LHCN-M2 (cell line): Measurements from ENCODE around the gene CCT6B. TPM values are rescaled to one million over a fixed set of nuclear protein-coding genes. Genes with fewer than 3 reads are reported as not detected.
"Not testable (repeated sequence)": the region's sequence is repeated elsewhere in the genome, so short reads cannot be mapped to it uniquely, and the experiment has no call there.

ENCODE experiments used
- DNase-seq: peaks from one replicate; pipeline ENCODE4 v3.0.0-alpha.2; 2012; ENCODE audit warnings: low read depth
- polyA plus RNA-seq: library from polyadenylated mRNA; unstranded; fragments of >200 nt; gene quantifications from one replicate; pipeline ENCODE4 v1.2.1, GENCODE V29; 2012; ENCODE audit warnings: missing spikeins
- total RNA-seq: library from RNA; depleted of rRNA; stranded (reverse); fragments of >200 nt; gene quantifications from 2 replicates; pipeline ENCODE4 v1.2.3, GENCODE V29; 2014; rRNA removed

The CCT6B gene, protein sequence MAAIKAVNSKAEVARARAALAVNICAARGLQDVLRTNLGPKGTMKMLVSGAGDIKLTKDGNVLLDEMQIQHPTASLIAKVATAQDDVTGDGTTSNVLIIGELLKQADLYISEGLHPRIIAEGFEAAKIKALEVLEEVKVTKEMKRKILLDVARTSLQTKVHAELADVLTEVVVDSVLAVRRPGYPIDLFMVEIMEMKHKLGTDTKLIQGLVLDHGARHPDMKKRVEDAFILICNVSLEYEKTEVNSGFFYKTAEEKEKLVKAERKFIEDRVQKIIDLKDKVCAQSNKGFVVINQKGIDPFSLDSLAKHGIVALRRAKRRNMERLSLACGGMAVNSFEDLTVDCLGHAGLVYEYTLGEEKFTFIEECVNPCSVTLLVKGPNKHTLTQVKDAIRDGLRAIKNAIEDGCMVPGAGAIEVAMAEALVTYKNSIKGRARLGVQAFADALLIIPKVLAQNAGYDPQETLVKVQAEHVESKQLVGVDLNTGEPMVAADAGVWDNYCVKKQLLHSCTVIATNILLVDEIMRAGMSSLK
- 1.8 and 2.0 TPM in 2 replicates for total RNA-seq
- 1.7 TPM for polyA plus RNA-seq

DNA sequence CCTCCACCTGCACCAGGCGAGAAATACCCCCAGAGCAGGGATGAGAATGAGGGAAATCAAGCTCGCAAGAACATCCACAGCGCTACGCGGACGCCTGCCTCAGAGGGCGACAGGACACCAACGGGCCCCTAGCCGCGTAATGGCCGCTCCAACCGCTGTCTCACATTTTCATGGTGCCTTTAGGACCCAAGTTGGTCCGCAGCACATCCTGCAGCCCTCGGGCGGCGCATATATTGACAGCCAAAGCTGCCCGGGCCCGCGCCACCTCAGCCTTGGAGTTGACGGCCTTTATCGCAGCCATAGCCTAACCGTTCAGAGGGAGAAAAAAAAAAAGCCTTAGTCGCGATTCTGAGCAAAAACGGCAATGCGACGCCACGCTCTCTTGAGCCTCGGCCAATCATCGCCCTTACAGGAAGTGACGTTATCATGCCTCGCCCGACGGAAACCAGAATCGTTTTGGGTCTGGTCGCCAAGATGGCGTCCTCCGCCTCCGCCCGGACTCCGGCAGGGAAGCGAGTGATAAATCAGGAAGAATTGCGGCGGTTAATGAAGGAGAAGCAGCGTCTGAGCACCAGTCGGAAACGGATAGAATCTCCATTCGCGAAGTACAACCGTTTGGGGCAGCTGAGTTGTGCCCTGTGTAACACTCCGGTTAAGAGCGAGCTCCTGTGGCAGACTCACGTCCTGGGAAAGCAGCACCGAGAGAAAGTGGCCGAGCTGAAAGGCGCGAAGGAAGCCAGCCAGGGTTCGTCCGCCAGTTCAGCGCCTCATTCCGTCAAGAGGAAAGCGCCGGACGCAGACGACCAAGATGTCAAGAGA is at the start of gene CCT6B, which contains the start of gene ZNF830:
TSS of gene CCT6B (minus strand) at position 368 of the 819 bp plus-strand sequence. CDS start at position 301, 67 bp downstream.
TSS of gene ZNF830 (plus strand) at position 448 of the 819 bp plus-strand sequence. CDS start at position 475, 27 bp downstream.
- DNase-seq = peak; percentile 91

DNA sequence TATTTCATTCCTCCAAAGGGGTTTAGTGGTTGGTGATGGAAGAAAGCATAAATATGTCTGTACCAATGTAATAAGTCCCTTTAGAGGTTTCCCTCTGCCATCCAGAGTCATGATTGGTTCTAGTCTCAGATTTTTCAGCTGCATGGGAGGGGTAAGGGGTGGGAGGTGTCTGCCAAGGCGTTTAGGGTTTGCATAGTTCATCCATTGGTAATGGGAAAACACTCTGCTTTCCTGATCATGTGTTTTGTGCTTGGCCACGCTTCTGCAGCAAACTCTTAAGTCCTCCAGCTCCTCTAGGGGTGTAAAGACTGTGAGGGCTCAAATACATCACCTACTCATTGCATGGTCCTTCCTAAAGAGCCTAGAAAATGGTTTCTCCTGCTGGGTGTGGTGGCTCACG is 48.8 kb upstream of the CCT6B start:
- DNase-seq = no peak

DNA sequence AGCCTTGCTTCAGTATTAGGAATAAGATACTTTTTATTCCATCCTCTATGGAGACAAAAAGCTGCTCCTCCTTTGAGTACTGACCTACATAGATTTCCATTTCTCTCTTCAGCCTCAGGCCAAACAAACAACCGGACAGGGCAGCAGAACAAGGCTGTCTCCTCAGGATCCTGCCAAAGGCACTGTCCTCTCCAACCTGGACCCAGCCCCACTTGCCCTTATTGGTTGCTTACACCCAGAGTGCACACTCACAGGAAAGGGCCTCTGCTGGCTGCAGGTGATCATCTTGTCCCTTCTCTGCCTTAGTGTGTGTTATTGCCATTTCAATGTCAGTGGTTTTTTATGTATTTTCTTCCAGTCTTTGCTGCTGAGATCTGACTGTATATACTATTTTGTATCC is 45.7 kb upstream of the CCT6B start:
- no peak for DNase-seq

DNA sequence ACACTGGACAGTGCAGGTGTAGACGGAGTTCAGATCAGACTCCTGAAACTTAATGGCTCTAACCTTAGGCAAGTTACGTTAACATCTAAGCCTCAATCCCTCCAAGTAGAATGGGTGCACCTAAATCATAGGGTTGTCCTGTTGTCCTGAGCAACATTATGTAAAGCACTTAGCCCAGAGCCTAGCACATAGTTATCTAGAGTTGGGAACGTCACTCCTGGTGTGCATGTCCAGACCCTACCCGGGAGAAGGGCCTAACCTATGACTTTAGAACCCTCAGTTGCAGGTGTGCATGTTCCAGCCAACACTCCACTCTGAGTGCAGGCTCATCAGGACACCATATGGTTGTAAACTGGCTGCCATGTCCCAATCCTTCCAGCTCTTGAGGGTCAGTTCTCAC is 45.1 kb upstream of the CCT6B start:
- DNase-seq = no peak

DNA sequence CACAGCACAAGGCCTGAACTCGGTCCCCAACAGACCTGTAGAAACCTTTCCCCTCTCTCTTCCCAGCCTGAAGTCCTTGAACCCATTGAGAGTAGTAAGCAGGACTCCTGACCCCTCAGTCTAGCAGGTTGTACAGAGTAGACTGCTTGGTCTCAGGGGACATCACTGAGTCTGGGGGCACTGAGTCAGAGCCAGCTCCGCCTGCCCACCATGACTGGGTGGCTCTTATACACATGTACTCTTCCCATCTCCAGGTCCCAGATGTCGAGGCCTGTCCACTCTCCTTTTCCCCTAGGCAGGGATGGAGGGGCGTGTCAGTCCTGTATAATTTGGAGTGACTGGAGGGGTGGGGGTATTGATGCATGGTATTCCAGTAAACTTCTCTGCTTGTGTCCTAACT is 42.5 kb upstream of the CCT6B start:
- DNase-seq = no peak

DNA sequence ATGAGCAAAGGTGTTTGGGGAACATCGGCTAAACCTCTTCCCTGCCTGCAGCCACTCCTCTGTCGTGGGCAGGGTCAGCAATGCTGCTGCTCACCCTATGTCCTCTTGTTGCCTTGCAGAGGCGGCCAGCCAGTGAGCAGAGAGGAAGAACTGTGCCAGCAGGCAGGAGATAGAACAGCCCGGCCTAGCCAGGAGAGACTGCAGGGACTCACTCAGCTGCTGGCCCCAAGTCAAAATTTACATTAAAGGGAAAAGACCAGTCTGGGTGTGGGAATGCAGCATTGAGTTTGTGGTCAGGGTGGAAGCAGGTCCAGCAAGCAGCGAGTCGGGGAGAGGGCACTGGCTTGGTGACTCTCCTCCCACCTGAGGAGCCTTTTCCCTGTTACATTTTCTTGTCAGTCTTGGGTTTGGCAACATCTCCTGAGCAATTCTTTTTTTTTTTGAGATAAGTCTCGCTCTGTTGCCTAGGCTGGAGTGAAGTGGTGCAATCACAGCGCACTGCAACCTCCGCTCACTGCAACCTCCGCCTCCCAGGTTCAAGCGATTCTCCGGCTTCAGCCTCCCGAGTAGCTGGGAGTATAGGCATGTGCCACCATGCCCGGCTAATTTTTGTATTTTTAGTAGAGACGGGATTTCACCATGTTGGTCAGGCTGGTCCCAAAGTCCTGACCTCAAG is 41.8 kb upstream of the CCT6B start:
- DNase-seq = no peak

DNA sequence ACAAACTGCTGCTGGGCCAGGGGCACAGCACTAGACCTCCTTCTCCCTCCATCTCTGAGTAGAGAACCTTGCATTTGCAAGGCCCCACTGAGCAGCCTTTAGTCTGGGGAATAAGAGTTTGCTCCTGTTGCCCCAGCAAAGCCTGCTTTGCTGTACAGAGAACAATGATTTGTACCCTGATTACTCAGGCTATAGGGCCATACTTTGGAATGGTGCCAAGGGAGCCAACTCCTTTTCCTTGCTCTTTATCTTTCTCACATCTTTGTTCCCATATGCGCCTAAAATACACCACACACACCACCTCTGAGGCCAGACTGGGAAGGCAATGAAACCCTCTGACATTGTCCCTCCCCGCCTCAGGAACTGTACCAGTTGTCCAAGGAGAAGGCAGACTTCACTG is 40.3 kb upstream of the CCT6B start:
- no peak for DNase-seq

DNA sequence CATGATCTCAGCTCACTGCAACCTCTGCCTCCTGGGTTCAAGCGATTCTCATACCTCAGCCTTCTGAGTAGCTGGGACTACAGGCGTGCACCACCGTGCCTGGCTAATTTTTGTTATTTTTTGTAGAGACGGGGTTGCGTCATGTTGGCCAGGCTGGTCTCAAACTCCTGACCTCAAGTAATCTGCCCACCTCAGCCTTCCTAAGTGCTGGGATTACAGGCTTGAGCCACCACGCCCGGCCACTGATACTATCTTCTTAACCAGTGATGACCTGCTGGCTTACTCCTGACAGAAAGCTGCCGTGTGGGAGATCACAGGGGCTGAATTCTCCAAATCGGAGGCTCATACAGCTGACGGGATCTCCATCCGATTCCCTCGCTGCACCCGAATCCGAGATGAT is 39.7 kb upstream of the CCT6B start:
- not testable (repeated sequence) for DNase-seq

DNA sequence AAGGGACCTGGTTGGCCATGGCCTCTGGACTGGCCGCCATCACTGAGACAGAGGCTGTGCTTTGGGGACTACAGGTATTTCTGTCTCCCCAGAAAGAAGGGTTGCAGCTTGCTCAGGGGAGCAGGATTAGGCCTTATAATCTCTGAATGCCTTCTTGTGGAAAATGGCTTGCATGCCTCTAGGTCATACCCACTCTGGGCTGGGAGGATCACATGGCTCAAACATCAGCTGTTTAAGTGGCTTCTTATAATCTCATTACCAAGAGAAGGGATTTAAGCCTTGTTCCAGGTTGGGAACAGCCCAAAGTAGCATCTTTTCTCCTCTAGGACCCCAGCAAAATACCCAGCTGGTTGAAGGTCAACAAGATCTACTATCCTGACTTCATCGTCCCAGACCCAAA is 38.2 kb upstream of the CCT6B start:
- no peak for DNase-seq

DNA sequence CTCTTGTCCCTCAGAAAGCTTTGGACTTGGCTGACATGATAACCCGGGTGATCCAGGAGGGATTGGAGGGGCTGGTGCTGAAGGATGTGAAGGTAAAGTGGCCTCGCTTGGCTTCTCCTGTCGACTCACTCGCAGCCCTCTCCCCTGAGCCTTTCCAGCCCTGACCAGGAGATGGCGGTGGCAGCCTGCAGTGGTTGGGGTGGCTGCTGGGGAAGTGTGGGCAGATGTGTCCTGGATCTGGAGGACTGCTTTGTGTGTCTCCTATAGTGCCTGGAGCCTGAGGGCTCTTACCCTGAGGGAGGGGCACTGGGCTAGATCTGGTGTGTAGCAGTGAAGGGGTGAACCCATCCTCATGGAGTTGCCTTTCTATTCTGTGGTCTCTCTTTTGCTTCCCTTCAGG is 36.9 kb upstream of the CCT6B start:
- DNase-seq = peak; percentile 59

DNA sequence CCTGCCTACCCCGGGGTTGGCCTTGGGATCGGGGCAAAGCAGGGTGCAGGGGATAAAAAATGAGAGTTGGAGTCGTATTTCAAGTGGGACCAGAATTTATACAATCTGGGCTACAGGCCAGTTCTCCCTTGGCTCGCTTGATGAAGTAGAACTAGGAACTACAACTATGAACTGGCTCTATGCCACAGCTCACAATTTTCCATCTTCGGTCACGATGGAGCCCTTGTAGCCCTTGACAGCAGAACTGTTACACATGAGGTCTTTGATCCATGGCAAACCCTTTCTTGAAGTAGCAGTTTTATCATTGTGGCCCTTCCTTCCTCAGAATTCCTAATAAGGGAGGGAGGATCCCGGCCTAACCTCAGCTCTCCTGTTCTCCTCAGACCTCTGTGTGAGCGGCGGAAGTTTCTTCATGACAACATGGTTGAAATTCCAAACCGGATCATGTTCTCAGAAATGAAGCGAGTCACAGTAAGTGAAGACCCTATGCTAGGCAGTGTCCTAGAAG is 36.1 kb upstream of the CCT6B start:
- no peak for DNase-seq

DNA sequence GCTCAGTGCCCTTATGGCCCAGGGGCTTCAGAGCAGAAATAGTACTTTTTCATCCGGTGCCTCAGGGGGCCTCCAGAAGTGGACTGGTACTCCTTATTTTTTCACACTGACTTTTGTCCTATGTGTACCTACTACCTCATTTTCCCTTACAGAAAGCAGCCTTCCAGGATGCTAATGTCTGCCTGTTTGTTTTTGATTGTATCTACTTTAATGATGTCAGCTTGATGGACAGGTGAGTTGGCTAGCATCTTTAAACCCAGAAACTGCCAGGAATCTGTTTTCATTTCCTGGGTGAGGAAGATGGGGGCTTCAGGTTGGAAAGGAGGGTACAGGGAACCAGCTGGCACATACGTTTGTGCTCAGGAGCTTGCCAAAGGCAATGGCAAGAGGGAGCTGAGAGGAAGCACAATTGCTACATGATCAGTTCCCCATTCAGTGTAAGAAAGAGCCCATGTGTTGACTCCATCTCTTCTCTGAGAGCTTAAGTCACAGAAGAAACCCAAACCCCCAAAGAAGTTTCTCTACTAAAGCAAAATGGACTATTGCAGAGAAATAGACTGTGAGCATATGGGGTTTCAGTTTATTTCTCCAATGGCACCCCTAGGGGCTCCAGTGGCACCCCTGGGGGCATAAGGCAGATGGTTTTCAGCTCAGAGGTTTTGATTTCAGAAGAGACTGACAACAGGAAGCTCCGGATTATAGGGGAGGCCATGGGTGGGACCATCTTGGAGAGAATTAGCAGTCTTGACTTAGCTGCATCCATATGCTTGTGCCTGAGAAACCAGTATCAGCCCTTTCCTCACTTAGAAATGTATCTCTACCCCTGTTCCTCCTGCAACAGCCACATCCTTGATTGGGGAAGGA is 35.4 kb upstream of the CCT6B start:
- no peak for DNase-seq

DNA sequence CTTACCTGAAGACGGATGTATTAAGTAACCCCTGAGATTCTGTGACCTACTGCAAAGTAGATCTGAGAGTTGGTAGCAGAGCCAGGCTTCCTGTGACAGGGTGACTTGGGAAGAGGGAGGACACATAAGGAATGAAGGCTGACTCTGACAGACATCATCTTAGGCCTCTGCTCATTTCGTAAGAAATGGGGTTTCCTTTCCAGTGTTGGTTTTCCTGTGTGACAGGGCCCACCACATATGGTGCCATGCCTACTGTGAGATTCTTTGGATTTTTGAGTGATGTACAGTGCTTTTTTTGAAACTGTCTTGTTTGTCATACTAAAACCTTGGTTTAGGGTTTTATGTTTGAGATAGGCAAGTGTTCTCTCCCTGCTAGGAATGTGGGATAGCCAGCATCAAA is 31.8 kb upstream of the CCT6B start:
- no peak for DNase-seq

DNA sequence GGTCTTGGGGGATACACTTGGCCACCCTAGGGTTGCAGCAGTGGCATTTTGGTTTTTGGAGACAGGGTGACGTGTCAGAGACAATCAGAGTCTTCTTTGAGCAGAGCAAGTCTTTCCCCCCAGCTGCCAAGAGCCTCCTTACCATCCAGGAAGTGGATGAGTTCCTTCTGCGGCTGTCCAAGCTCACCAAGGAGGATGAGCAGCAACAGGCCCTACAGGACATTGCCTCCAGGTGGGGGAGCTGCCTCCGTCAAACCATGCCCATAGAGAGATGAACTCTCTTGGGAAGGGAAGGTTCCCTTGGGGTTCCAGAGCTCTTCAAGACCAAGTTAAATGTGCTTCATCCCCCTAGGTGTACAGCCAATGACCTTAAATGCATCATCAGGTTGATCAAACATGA is 30.3 kb upstream of the CCT6B start:
- no peak for DNase-seq

DNA sequence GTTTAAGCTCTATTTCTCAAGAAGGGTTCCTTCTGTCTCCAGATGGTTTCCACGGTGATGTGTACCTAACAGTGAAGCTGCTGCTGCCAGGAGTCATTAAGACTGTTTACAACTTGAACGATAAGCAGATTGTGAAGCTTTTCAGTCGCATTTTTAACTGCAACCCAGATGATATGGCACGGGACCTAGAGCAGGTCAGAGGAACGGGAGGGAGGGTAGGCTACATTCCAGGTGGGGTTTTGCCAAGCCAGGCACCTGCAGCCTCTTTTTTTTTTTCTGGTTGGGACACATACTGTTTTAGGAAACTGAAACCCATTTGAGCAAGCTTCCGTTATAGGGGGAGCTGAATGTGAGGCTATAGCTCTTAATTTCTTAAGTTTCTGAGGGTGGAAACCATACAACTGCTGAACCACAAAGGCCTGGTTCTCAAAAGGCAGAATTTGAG is 29.7 kb upstream of the CCT6B start:
- no peak for DNase-seq

DNA sequence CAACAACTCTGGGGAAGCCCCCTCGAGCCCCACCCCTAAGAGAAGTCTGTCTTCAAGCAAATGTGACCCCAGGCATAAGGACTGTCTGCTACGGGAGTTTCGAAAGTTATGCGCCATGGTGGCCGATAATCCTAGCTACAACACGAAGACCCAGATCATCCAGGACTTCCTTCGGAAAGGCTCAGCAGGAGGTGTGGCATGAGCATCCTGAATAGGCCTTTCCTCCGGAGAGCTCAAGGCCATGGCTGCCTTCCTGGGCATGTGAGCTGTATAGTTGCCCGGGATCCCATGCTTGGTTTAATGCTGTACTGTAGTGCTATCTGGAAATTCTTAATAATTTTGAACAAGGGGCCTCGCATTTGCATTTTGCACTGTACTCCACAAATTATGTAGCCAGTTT is 28.2 kb upstream of the CCT6B start:
- DNase-seq = no peak

DNA sequence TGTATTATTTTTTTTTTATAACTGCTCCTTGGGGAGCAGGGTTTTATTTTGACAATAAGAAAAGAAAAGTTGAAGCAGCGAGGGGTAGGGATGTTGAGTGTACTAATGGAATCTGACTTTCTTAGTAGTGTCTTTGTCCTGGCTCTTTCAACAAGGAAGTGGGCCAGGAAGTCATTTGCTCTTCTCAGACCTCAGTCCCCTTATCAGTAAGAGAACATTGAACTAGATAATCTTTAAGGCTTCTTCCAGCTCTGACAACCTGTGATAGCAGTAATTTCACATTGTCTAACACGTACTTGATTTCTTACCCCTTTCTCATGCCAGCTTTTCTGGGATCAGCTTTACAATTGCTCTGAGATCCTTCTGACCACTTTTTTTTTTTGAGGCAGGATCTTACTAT is 27.4 kb upstream of the CCT6B start:
- no peak for DNase-seq

DNA sequence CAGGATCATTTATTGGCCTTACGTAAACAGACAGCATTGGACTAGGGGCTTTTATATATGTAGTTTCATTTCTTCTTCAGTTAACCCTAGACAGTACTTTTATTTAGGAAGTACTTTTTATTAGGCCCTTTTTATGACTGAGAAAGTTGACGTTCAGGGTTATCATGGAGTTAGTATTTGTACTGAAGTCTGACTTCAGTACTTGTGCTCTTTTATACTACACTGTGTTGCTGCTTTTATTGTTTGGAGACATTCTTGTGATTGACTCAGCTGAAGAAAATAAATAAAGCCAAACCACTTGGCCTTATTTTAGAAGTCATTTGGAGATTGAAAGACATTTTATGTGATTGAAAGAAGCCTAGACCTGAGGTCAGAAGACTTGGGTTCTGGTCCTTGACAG is 26.0 kb upstream of the CCT6B start:
- no peak for DNase-seq

DNA sequence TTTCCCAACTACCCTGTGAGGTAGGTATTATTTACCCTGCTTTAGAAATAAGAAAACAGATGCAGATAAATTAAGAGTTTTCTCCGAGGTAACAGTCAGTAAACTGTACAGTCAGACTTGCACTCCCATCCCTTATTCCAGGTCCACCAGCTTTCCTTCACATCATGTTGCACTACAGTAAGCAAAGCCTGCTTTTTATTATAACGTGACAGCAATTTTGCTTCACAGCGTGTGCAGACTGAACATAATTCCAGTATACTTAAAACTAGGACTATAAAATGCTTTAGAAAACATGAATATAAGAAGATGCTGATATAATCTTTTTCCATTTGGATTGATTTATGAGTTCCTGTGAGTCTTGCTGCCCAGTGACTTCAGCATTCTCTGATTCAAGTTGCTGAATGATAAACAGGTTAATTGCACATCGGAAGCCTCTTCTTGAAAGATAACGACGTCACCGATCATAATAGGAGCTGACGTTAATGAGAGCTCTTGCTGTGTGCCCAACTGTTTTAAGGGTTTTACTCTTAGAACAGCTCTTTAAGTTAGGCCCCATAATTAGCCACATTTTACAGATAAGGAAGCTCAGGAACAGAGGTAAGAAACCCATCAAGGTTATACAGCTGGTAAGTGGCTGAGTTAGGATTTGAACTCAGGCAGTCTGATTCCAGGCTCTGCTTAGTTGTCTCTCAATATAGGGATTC is 20.4 kb upstream of the CCT6B start:
- DNase-seq = peak; percentile 7
